ENCODE results near the gene FHIT. TPM values are rescaled to one million over a fixed set of nuclear protein-coding genes. Genes with fewer than 3 reads are reported as not detected.
"Not testable (repeated sequence)": the region's sequence is repeated elsewhere in the genome, so short reads cannot be mapped to it uniquely, and the experiment has no call there.

FHIT gene
- polyA plus RNA-seq, 1 experiment, result 0.11 TPM

- no peak for DNase-seq (ENCODE audit: low read depth)
- H3K27me3 ChIP-seq (ENCODE audit: control insufficient read depth, insufficient read depth, low read length), result no peaks in the 10 kb centered on the region
- POLR2A ChIA-PET, result no interaction called here
- H3K36me3 ChIP-seq (ENCODE audit: control insufficient read depth, insufficient read depth, low read length), result no peaks in the 10 kb centered on the region
- TF ChIP-seq CTCF (IDR thresholded peaks at IDR 0.05; ENCODE audit: insufficient read depth, low read depth, low read length), result no peak
- CTCF ChIA-PET, result interaction anchor here (0.6 kb wide), 1 partner anchor 1741 kb away, joined by 3 read pairs; no protein-coding TSS in a partner anchor
- H3K4me3 ChIP-seq (ENCODE audit: low read depth, low read length), result no peak overlapping the region
Measured at GRCh38 chr3:61053781-61054496, 197.3 kb downstream of the FHIT start.

- POLR2A ChIA-PET, result no interaction called here
- H3K36me3 ChIP-seq (ENCODE audit: control insufficient read depth, insufficient read depth, low read length), result no peaks in the 10 kb centered on the region
- no peak for DNase-seq (ENCODE audit: low read depth)
- CTCF ChIA-PET, result no interaction called here
- H3K4me3 ChIP-seq (ENCODE audit: low read depth, low read length), result no peak overlapping the region
- H3K27me3 ChIP-seq (ENCODE audit: control insufficient read depth, insufficient read depth, low read length), result no peaks in the 10 kb centered on the region
- TF ChIP-seq CTCF (IDR thresholded peaks at IDR 0.05; ENCODE audit: insufficient read depth, low read depth, low read length), result no peak
Measured at GRCh38 chr3:61052851-61053250, 198.4 kb downstream of the FHIT start.

DNA sequence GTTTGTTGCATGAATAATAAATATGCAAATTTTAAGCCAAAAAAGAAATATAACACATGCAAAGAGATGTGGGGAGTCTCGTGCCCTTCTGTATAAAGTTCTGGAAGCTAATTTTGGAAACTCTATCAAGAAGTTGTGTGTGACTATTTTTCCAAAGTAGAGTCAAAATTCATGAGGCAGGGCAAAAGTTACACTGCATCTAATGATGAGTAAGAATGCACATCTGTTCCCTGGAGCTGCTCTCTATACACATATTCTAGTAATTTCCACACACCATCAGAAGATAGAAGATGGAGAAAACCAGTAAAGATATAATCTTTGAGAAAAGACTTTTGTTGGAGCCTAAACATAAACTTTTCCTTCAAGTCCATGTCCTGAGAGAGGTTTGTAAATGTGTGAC is 199.6 kb downstream of the FHIT start:
- Histone ChIP-seq H3K27me3 (ENCODE audit: control insufficient read depth, insufficient read depth, low read length) (no peaks in the 10 kb centered on the region), H3K4me3 (ENCODE audit: low read depth, low read length) (no peak overlapping the region), H3K36me3 (ENCODE audit: control insufficient read depth, insufficient read depth, low read length) (no peaks in the 10 kb centered on the region)
- no peak for DNase-seq (ENCODE audit: low read depth)
- ChIA-PET CTCF (no interaction called here), POLR2A (no interaction called here)
- TF ChIP-seq CTCF (IDR thresholded peaks at IDR 0.05; ENCODE audit: insufficient read depth, low read depth, low read length), result no peak

- H3K4me3 ChIP-seq (ENCODE audit: low read depth, low read length); POLR2A ChIA-PET; DNase-seq (ENCODE audit: low read depth); H3K27me3 ChIP-seq (ENCODE audit: control insufficient read depth, insufficient read depth, low read length); CTCF ChIA-PET; H3K36me3 ChIP-seq (ENCODE audit: control insufficient read depth, insufficient read depth, low read length): not testable (repeated sequence)
Measured at GRCh38 chr3:61045169-61045568, 206.1 kb downstream of the FHIT start.

DNA sequence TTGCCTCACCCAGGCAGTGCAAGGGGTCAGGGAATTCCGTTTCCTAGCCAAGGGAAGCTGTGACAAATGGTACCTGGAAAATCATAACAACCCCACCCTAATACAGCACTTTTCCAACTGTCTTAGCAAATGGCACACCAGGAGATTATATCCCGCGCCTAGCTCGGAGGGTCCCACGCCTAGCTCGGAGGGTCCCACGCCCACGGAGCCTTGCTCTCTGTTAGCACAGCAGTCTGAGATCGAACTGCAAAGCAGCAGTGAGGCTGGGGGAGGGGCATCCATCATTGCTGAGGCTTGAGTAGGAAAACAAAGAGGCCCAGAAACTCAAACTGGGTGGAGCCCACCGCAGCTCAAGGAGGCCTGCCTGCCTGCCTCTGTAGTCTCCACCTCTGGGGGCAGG is 208.1 kb downstream of the FHIT start:
- no peak for TF ChIP-seq CTCF (IDR thresholded peaks at IDR 0.05; ENCODE audit: insufficient read depth, low read depth, low read length)
- CTCF ChIA-PET, result no interaction called here
- POLR2A ChIA-PET, result no interaction called here
- Histone ChIP-seq H3K36me3 (ENCODE audit: control insufficient read depth, insufficient read depth, low read length) (no peaks in the 10 kb centered on the region), H3K27me3 (ENCODE audit: control insufficient read depth, insufficient read depth, low read length) (no peaks in the 10 kb centered on the region), H3K4me3 (ENCODE audit: low read depth, low read length) (no peak overlapping the region)
- no peak for DNase-seq (ENCODE audit: low read depth)

- no peaks in the 10 kb centered on the region for H3K27me3 ChIP-seq (ENCODE audit: control insufficient read depth, insufficient read depth, low read length)
- no peak for TF ChIP-seq CTCF (IDR thresholded peaks at IDR 0.05; ENCODE audit: insufficient read depth, low read depth, low read length)
- CTCF ChIA-PET, result no interaction called here
- POLR2A ChIA-PET, result no interaction called here
- no peak overlapping the region for H3K4me3 ChIP-seq (ENCODE audit: low read depth, low read length)
- DNase-seq (ENCODE audit: low read depth), result no peak
- H3K36me3 ChIP-seq (ENCODE audit: control insufficient read depth, insufficient read depth, low read length), result no peaks in the 10 kb centered on the region
Measured at GRCh38 chr3:61040618-61041017, 210.6 kb downstream of the FHIT start.

All from BJ (cell line).